ENCODE measurements around the gene BGLAP.

The BGLAP gene

DNA sequence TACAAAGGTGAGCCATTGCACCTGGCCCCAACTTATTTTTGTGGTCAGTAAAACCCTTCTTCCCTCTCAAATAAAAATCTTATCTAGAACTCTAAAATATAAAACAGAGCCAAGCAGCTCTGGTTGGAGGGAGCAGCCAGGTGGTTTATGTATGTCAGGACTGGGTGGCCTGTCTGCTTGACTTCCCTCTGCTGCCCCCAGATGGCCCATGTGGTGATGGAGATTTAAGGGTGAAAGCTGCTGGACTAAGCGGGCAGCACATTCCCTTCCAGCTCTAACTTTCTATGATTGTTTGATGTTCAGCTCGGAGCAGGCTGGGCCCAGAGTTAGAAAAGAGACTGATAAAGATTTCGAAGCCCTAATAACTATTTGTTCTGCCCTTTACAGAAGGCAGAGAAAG, 17.8 kb downstream of the BGLAP start:
- no peak for DNase-seq

DNA sequence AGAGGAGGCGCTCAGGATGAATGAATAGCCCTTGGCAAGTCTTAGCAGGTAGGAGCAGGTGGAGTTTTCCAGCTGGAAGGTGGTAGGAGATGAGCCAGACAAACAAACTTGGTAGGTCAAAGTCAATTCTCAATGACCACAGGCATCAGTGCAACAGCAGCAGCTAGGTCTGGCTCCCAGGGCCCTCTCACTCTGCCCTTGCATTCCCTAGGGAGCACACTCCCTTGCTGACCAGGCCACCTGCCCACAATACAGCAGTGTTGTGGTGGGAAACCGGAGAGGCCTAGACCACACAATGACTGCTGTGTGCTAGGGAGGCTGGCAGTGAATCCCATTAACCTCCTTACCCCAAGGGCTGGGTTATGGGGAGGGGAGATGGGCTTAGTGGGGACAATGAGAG, 18.9 kb downstream of the BGLAP start:
- DNase-seq, result peak; percentile 38 to 44

DNA sequence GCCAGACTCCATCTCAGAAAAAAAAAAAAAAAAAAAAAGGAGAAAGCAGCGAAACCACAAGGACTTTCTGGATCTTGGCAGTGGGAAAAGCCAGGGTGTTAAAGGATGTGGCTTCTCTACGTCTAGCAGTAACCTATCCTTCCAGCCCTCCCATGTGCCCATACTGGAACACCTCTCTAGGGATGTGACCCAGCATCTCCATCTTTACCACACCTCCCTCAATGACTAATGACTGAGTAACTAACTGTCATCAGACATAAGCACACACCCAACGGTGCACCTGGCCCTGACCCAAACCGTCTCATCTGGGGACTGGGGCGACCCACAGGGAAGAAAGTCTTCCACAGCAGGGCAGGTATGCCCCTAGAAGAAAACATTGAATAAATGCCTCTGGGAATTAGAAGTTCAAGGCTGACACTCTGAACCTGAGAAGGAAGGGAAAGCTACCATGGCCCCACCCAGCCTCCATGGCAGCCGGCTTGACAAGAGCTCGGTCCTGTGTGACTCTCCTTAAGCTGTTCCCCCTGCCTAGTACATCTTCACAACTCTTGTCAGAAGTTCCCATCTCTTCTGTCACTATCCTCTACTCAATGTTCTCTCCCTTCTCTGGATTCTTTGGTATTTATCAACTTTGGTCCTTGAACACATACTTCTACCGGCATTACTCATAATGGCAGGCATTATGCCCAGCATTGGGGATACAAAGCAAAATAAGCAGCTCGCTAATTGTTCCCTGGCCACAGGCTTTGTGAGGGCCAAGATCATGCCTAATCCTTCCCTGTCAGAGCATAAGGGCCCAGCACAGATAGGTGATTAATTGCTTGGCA, 20.7 kb downstream of the BGLAP start:
- no peak for DNase-seq

DNA sequence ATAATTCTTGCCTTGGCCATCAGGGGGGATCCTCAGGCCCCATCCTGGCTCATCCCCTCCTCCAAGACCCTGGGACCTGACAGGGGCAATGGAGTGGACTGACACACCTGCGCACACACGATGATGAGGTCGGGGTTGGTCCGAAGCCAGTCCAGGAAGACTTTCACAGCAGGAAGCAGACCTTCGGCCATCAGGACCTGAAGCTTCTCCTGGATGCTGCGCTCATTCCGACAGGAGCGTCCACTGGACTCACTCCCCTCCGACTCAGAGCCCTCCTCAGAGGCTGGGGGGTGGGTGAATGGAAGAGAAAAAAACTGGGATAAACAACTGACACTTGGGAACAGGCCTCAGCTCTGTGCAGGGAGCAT, 21.3 kb downstream of the BGLAP start:
- DNase-seq, result no peak

DNA sequence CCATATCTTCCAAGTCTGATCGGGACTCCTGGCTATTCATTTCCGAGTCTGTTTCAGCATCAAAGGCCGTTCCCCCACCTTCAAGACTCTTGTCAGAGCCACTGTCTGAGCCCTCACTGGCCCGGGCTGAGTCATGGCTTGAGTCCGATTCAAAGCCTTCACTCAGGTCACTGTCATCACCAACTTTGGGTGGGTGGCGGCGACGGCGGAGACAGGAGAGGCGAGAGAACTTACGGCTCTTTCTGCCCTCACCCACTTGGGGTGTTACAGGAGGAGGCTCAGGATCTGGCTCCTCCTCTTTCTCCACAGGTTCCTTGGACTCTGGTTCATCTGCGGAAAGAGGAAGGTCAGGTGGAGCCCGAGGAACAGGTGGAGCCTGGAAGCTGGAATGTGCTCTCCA, 24.1 kb downstream of the BGLAP start:
- DNase-seq, result no peak

DNA sequence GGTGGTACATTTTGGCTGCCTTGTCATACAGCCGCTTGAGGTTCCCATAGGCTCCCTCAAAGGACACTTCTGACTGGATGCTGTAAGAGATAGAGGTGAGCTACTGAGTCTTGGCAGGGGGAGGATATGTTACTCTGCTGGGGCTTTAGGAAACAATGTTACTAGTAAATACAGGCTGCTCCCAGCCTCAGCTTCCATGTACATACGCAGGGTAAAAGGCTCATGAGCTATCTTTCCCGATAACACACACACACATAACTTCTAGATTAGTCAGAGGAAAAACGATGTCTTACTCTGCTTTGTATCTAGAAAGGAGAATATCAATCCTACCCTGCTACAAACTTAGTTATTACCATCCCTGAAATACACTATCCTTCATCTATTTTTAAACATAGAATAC, 26.4 kb downstream of the BGLAP start:
- no peak for DNase-seq

DNA sequence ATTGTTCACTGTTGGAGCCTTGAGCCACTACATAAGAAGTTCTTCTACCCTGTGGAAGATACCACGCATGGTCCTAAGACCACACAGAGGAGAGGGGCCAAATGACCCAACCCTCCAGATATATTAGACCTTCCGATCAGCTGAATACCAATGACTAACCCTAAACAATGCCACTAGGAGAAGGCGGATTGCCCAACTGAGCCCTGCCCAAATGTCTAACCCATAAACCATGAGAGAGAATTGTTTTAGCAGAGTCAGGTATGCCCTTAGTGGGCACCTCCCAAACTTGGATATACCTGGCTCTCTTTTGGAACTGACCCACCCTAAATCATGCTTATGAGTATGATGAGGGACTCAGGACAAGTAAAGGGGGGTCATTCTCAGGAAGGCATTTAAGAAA, 28.3 kb downstream of the BGLAP start:
- DNase-seq, result no peak

DNA sequence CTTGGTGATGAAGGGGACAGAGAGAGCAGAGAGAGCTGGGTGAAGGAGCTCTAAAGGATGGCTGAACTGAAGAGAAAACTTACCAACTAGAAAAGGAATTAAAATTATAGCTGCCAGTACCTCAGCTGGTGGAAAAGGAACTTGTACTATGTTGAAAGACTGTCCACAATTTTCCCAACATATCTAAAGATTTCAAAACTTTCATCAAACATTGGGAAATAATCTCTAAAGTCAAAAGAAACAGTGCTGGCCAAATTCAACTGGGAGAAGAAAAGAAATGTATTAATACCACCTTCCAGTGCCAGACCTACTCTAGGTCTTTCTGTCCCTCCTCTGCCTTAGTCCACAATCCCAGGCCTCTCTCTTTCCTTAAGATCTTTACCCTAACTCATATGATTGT, 34.5 kb downstream of the BGLAP start:
- DNase-seq, result no peak

DNA sequence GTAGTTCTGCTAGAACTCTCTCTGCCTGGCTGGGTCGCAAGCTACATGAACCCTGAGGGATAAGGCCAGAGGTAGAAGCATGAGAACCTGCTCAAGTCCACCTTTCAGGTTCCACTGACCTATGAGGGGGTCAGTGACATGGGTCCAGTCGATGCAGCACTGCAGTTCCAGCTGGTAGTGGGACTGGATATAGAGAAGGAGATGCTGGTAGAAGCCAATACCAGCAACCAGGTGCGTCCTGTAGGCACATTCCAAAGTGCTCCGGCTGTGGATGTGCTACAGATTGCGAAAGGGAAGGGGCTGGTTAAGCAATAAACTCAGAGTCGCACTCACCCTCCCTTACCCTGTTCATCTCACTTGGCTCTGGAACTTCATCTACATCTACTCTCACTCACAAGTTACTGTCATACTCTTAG, 35.0 kb downstream of the BGLAP start:
- DNase-seq, result no peak

DNA sequence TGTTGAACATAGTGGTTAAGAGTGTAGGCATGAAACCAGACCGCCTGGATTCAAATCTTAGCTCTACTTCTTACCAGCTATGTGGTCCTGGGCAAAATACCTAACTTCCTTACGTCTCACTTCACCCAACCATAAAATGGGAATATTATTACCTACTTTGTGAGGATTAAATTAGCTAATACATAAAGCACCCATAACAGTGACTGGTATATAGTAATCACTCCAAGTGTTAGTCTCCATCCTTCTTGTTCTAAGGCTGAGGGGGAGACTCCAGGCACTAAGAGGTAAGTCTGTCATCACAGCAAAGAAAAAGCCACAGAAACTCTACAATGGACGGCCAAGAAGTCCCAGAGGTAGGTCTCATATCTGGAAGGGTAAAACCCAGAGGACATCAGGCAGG, 37.9 kb downstream of the BGLAP start:
- DNase-seq, result no peak

DNA sequence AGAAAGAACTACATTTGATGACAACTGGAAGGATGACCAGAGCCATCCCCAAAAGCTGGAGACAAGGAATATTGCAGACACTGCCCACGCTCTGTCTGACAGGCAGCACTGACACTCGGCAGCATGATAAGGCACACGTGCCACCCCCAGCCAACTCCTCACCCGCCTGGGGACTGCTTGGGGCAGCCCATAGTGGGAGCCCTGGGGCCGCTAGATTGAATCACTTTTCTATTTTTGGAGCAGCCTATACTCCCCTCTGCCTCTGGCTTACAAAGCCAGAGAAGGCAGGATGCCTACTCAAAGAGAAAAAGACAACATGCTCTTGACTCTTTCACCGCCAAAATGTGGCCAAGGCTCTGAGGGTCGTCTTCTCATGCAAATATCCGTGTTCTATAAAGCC, 39.3 kb downstream of the BGLAP start:
- DNase-seq, result no peak

DNA sequence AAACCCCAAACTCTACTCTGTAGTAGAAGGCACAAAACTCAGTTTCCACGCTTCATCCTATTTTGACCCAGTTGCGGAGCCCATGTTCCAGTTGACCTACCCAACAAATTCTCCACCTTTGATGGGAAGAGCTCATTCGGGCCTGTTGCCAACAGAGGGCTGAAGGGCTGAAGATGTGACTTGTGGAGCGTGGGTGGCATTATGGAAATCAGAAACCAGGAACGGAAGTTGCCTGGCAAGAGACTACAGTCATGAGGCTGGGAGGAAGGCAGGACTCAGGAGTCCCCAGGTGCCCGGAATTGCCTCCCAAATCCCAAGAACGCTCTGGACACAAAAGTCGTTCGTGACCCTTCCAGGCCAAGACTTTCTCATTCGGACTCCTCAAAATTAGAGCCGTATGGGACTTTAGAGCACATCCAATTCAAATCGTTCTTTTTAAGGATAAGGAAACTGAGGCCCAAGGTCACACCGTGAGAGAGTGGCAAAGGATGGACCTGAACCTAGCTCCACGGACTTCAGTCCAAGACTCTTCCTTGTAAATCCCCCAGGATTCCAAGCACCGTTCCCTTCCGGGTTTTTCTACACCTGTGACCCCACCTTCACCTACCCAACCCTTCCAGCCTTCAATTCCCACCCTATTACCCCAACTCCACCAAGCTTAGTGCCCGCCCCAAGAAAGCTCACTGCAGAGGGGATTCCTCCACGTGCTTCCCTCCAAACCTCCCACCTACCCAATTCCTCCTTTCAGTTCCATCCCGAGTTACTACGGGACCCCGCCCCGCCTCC, 39.9 kb downstream of the BGLAP start:
- peak; percentile 51 to 79 for DNase-seq

DNA sequence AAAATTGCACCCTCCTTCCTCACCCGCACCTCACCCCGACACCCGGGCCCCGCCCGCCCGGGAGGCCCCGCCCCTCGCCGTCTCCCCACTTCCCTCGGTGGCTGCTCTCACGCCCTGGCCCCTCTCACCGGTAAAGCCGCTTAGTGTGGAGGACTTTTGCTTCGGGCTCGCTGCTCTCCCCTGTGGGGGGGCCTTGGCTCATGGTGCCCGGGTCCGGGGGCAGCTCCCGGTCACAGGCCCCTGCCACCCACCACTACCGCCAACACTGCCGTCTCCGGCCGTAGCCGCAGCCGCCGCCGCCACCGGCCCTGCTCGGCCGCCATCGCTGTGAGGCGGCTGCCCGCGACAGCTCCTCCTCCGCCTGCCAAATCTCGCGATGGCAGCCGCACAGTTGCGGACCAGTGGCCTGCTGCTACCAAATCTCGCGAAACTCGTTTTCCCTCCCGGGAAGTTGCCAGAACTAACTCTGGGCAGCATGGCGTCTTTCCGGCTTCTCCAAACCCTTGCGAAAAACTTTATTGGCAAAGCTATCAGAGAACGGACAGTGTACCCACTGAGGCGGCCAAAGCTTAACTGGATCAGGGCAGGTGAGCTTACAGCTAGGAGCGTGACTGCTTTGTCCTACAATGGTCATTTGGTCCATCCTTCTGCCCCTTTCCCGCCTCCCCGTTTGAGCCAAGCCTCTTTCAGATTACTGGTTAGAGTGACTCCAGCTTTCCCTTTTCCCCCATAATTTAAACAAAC, 40.7 kb downstream of the BGLAP start, which contains the start of gene SMG5:
Gene SMG5, minus strand, starts transcription at position 347 of the 744 bp plus-strand sequence. Its CDS starts 145 bp downstream, at position 202.
- peak; percentile 99 to 100 for DNase-seq

DNA sequence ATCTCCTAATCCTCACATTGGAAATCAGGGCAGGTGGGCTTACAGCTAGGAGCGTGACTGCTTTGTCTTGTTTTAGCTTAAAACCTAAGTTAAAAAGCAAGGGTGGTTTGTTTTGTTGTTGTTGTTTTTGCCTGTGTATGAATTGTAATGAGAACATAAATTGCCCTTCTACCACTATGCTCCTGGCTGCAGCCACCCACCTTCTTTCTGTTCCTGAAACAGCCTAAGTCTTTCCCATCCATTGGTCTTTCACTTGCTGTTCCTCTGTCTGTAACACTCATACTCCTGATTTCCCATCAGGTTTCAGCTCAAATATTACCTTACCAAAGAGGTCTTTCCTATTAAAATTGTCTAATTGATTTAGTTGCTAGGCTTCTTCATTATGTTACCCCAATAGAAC, 41.5 kb downstream of the BGLAP start:
- no peak for DNase-seq

DNA sequence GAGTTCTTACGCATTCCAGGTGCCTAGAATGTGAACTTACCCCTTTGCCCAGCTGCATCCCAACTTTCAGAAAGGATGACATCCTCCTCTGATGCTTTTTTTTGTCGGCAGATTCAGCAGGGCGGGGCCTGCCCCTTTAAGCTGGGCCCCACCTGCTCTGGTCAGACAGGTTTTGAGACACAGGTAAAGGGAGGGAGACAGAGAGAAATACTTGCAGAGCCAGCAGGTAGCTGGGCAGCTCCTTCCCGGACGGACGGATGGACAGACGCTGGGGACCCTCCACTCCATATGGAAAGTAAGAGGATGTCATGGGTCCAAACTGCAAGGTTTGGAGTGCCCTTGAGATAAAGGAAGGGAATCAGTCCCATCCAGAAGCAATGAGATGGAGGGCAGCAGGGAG, 42.1 kb downstream of the BGLAP start, which contains the start of gene TMEM79:
Gene TMEM79, plus strand, starts transcription at position 214 of the 400 bp plus-strand sequence. CDS start 902 bp downstream, outside the sequence.
- peak; percentile 18 to 66 for DNase-seq

DNA sequence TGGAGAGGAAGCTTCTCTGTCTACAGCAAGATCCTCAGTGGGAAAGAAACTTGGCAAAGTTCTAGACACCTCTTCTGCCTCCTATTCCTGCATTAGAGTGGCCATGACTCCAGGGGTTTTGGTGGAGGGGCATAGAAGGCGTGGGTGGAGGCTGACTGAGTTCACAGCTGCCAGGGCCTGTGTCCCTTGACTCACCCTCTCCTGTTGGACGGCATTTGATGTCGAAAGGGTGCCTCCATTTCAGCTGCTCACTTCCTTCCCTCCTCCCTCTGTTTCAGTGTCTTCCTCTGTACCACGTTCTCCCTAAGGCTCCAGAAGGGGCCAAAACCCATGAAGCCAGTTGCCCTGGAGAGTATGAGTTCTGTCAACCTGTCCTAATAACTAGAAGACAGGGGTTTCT, 42.8 kb downstream of the BGLAP start:
- no peak for DNase-seq

DNA sequence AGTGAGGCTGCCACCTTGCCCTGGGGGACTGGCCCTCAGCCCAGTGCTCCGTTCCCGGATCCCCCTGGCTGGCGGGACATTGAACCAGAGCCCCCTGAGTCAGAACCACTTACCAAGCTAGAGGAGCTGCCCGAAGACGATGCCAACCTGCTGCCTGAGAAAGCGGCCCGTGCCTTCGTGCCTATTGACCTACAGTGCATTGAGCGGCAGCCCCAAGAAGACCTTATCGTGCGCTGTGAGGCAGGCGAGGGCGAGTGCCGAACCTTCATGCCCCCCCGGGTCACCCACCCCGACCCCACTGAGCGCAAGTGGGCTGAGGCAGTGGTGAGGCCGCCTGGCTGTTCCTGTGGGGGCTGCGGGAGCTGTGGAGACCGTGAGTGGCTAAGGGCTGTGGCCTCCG, 43.5 kb downstream of the BGLAP start:
- no peak for DNase-seq

DNA sequence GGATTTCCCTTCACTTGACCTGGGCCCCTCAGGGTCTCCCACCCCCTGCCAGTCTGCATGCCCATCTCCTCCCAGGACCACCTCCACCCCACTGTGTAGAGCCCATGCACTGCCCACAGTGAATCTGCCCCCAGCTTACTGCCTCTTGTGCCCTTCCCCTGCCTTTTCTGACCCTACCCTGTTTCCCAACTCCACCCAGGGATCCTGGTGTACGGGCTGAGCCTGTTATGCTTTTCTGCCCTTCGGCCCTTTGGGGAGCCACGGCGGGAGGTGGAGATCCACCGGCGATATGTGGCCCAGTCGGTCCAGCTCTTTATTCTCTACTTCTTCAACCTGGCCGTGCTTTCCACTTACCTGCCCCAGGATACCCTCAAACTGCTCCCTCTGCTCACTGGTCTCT, 44.1 kb downstream of the BGLAP start:
- no peak for DNase-seq

DNA sequence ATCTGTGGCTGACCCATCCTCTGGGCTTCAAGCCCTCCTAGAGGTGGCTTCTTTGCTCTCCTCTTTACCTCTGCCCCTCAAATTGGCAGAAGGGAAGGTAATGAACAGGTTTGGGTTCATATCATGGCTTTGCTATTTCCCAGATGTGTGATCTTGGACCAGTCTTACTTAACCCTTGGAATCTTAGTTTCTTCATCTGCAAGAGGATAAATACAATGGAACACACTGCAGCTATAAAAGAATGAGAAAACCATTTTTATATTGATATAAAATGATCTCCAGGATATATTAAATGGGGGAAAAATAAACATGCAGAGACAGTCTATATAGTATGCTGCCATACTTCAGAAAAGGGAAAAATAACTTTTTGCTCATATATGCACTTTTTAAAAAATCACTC, 47.9 kb downstream of the BGLAP start:
- no peak for DNase-seq

DNA sequence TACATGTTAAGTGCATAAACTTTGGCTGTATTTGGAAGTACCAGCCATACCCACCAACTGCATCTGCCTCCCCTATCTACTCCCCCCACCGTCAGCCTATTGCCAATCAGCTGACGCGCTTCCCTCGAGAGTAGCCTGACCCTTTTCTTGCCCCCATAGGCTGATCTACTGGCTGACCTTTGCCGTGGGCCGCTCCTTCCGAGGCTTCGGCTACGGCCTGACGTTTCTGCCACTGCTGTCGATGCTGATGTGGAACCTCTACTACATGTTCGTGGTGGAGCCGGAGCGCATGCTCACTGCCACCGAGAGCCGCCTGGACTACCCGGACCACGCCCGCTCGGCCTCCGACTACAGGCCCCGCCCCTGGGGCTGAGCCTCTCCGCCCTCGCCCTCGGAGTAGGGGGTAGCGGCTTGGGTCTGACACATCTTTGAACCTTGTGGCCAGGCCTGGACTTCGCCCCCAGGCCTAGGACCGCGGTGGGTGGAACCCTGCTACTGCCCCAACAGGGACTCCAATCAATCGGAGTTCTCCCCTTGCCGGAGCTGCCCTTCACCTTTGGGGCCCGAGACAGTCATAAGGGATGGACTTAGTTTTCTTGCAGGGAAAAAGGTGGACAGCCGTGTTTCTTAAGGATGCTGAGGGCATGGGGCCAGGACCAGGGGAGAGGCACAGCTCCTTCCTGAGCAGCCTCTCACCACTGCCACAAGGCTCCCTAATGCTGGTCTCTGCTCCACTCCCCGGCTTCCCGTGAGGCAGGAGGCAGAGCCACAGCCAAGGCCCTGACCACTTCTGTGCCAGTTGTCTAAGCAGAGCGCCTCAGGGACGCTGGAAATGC, 49.5 kb downstream of the BGLAP start:
- DNase-seq, result peak; percentile 85 to 97
